GM18511 (cell line): Measurements from ENCODE around the gene YBX1.
"Not testable (repeated sequence)": the region's sequence is repeated elsewhere in the genome, so short reads cannot be mapped to it uniquely, and the experiment has no call there.

Source experiments
- ATAC-seq: cut with Tn5 transposase; IDR thresholded peaks from one replicate; pipeline ENCODE4 v1.9.1; 2021; ENCODE audit warnings: mild to moderate bottlenecking, moderate library complexity; ENCODE audit not compliant: unreplicated experiment

Gene YBX1

GRCh38 chr1:42746436-42747105 is 64.4 kb downstream of the YBX1 start:
- ATAC-seq: no peak

GRCh38 chr1:42747125-42747524 is 64.9 kb downstream of the YBX1 start:
- ATAC-seq: no peak

GRCh38 chr1:42748021-42748420 is 65.8 kb downstream of the YBX1 start:
- ATAC-seq: no peak

- ATAC-seq: no peak
Measured at GRCh38 chr1:42748461-42749410, 66.5 kb downstream of the YBX1 start.

DNA sequence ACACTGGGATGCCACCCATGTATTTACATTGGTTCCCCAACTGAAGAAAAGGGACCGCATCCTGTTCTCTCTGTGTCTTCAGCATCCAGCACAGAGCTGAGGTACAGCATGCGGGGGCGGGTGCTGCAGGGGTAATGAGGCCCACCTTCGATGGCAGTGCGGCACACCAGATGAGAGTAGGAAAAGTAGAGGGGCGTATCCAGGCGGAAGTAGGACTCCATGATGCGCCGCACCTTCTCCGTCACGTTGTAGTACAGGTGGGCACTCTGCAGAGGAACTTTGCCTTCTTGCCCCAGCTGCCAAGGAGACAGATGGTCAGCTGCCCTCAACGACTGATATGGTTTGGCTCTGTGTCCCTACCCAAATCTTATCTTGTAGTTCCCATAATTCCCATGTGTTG is 67.8 kb downstream of the YBX1 start:
- no peak for ATAC-seq

- not testable (repeated sequence) for ATAC-seq
Measured at GRCh38 chr1:42751511-42752070, 69.4 kb downstream of the YBX1 start.

GRCh38 chr1:42752284-42752683 is 70.1 kb downstream of the YBX1 start:
- ATAC-seq: no peak

DNA sequence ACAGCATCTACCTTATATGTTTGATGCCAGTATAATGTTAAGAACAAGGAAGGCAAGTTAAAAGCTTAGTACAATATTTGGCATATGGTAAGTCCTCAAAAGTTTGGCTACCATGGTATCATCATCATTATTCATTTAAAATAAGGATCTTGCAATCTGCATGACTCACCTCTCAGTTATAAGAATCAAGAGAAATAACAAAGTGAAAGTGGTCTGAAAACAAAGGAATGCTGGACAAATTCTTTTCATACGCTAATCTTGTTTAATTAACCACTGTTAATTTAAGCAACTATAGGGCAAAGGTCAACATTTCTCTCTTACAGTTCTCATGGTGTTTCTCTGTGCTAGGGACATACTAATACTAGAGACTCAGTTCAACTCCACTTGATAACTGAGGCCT is 70.9 kb downstream of the YBX1 start:
- no peak for ATAC-seq
